Measurements from ENCODE around the gene PARM1. TPM values are rescaled to one million over a fixed set of nuclear protein-coding genes. Genes with fewer than 3 reads are reported as not detected.

The PARM1 gene
- total and polyA plus RNA-seq, 2 donors (not counting 1 experiment from before 2014, with no cell fraction given): 0.30 to 2.0 TPM

- H3K4me3 ChIP-seq (replicated peaks in 1 of 4; ENCODE audit: control extremely low read depth in 1 of 4, insufficient read depth in 1 of 4, low read depth in 3 of 4, low read length in 4 of 4): no peak overlapping the region
- no peaks in the 10 kb centered on the region for H3K36me3 ChIP-seq (ENCODE audit: control insufficient read depth, insufficient read depth, low read length)
- DNase-seq (ENCODE audit: low read depth in 2 of 2): no peak
- H3K27me3 ChIP-seq (ENCODE audit: control insufficient read depth, insufficient read depth, low read length): no peaks in the 10 kb centered on the region
- H3K9ac ChIP-seq (ENCODE audit: insufficient read depth, low read length): no peak overlapping the region
- H3K9me3 ChIP-seq (ENCODE audit: control insufficient read depth, insufficient read depth, low read depth, low read length): no peaks in the 10 kb centered on the region
- H3K4me1 ChIP-seq (ENCODE audit: control insufficient read depth, extremely low read depth, insufficient read depth, low read length): no peaks in the 10 kb centered on the region
- H3K4me2 ChIP-seq (ENCODE audit: extremely low read depth, insufficient read depth, low read length): no peak overlapping the region
- no peaks in the 10 kb centered on the region for H3K79me2 ChIP-seq (ENCODE audit: control insufficient read depth, insufficient read depth, low read length)
- H3K27ac ChIP-seq (ENCODE audit: insufficient read depth, low read length): no peak overlapping the region
- no peak overlapping the region for H2AFZ ChIP-seq (ENCODE audit: low read length)
- H4K20me1 ChIP-seq (ENCODE audit: control insufficient read depth, extremely low read depth, insufficient read depth, low read length): no peaks in the 10 kb centered on the region
- TF ChIP-seq CTCF (conservative IDR thresholded peaks at IDR 0.05 in 1 of 2, IDR thresholded peaks at IDR 0.05 in 1 of 2; ENCODE audit: low read depth in 1 of 2, low read length in 2 of 2) (no peak), EZH2 (IDR thresholded peaks at IDR 0.05; ENCODE audit: low read length, missing control alignments) (no peak)
These were observed 154.9 kb downstream of the PARM1 start for GRCh38 chr4:75087865-75088264.

- H3K79me2 ChIP-seq (ENCODE audit: control insufficient read depth, insufficient read depth, low read length): no peaks in the 10 kb centered on the region
- no peak overlapping the region for H3K27ac ChIP-seq (ENCODE audit: insufficient read depth, low read length)
- DNase-seq (ENCODE audit: low read depth in 2 of 2): no peak
- TF ChIP-seq EZH2 (IDR thresholded peaks at IDR 0.05; ENCODE audit: low read length, missing control alignments): no peak
- no peak for TF ChIP-seq CTCF (conservative IDR thresholded peaks at IDR 0.05 in 1 of 2, IDR thresholded peaks at IDR 0.05 in 1 of 2; ENCODE audit: low read depth in 1 of 2, low read length in 2 of 2)
- no peaks in the 10 kb centered on the region for H3K4me1 ChIP-seq (ENCODE audit: control insufficient read depth, extremely low read depth, insufficient read depth, low read length)
- H2AFZ ChIP-seq (ENCODE audit: low read length): no peak overlapping the region
- no peaks in the 10 kb centered on the region for H4K20me1 ChIP-seq (ENCODE audit: control insufficient read depth, extremely low read depth, insufficient read depth, low read length)
- H3K4me2 ChIP-seq (ENCODE audit: extremely low read depth, insufficient read depth, low read length): no peak overlapping the region
- H3K4me3 ChIP-seq (replicated peaks in 1 of 4; ENCODE audit: control extremely low read depth in 1 of 4, insufficient read depth in 1 of 4, low read depth in 3 of 4, low read length in 4 of 4): no peak overlapping the region
- no peaks in the 10 kb centered on the region for H3K27me3 ChIP-seq (ENCODE audit: control insufficient read depth, insufficient read depth, low read length)
- H3K9ac ChIP-seq (ENCODE audit: insufficient read depth, low read length): no peak overlapping the region
- no peaks in the 10 kb centered on the region for H3K36me3 ChIP-seq (ENCODE audit: control insufficient read depth, insufficient read depth, low read length)
- H3K9me3 ChIP-seq (ENCODE audit: control insufficient read depth, insufficient read depth, low read depth, low read length): no peaks in the 10 kb centered on the region
These were observed 156.3 kb downstream of the PARM1 start for GRCh38 chr4:75089206-75089605.

- Histone ChIP-seq H3K9me3 (ENCODE audit: control insufficient read depth, insufficient read depth, low read depth, low read length) (no peaks in the 10 kb centered on the region), H4K20me1 (ENCODE audit: control insufficient read depth, extremely low read depth, insufficient read depth, low read length) (no peaks in the 10 kb centered on the region), H3K9ac (ENCODE audit: insufficient read depth, low read length) (no peak overlapping the region), H3K4me2 (ENCODE audit: extremely low read depth, insufficient read depth, low read length) (no peak overlapping the region), H2AFZ (ENCODE audit: low read length) (no peak overlapping the region), H3K27me3 (ENCODE audit: control insufficient read depth, insufficient read depth, low read length) (no peaks in the 10 kb centered on the region), H3K79me2 (ENCODE audit: control insufficient read depth, insufficient read depth, low read length) (no peaks in the 10 kb centered on the region), H3K4me1 (ENCODE audit: control insufficient read depth, extremely low read depth, insufficient read depth, low read length) (no peaks in the 10 kb centered on the region), H3K36me3 (ENCODE audit: control insufficient read depth, insufficient read depth, low read length) (no peaks in the 10 kb centered on the region), H3K4me3 (replicated peaks in 1 of 4; ENCODE audit: control extremely low read depth in 1 of 4, insufficient read depth in 1 of 4, low read depth in 3 of 4, low read length in 4 of 4) (no peak overlapping the region), H3K27ac (ENCODE audit: insufficient read depth, low read length) (no peak overlapping the region)
- TF ChIP-seq CTCF (conservative IDR thresholded peaks at IDR 0.05 in 1 of 2, IDR thresholded peaks at IDR 0.05 in 1 of 2; ENCODE audit: low read depth in 1 of 2, low read length in 2 of 2) (no peak), EZH2 (IDR thresholded peaks at IDR 0.05; ENCODE audit: low read length, missing control alignments) (no peak)
- DNase-seq (ENCODE audit: low read depth in 2 of 2): no peak
These were observed 166.4 kb downstream of the PARM1 start for GRCh38 chr4:75099321-75099720.

Other genes with a start within 250 kb of the PARM1 start
- 3.1 and 7.8 TPM in 2 replicates for gene BTC, start 138.6 kb upstream of the PARM1 start, total RNA-seq
- 0.33 and 0.41 TPM in 2 replicates for gene BTC, start 138.6 kb upstream of the PARM1 start, polyA plus RNA-seq